T-helper 2 cell treated with Interferon-gamma antibody and Interleukin-4, amounts not matched to agents 100 ng/mL and 5 ng/mL, for 36 hours (primary cell): ENCODE results near the gene LMF1. TPM values are rescaled to one million over a fixed set of nuclear protein-coding genes. Genes with fewer than 3 reads are reported as not detected.

Source experiments
- intact Hi-C: fragments of 100-400 bp; cut with micrococcal nuclease; formaldehyde crosslinking; loops from one replicate; pipeline ENCODE4 v1.15.1; 2023
- total RNA-seq: library from RNA; stranded (reverse); gene quantifications from 2 replicates; pipeline ENCODE4 v1.2.3, GENCODE V29; 2022

The LMF1 gene
- total RNA-seq, 1 donor from 2014 or later, result 19.4 TPM

- intact Hi-C loops, result no loop called here
These were observed 56.3 kb downstream of the LMF1 start for GRCh38 chr16:914440-914839.

GRCh38 chr16:913817-914439 lies 56.9 kb downstream of the LMF1 start:
- intact Hi-C loops, result no loop called here

- intact Hi-C loops, result no loop called here
These were observed 57.8 kb downstream of the LMF1 start for GRCh38 chr16:912684-913613.

- intact Hi-C loops, result no loop called here
These were observed 58.5 kb downstream of the LMF1 start for GRCh38 chr16:912322-912683.

GRCh38 chr16:911604-912321 lies 59.0 kb downstream of the LMF1 start:
- intact Hi-C loops, result no loop called here

- intact Hi-C loops, result no loop called here
These were observed 59.7 kb downstream of the LMF1 start for GRCh38 chr16:911101-911500.

- intact Hi-C loops, result no loop called here
These were observed 60.6 kb downstream of the LMF1 start for GRCh38 chr16:910181-910580.

- intact Hi-C loops, result no loop called here
These were observed 61.3 kb downstream of the LMF1 start for GRCh38 chr16:909281-910000.

- intact Hi-C loops, result no loop called here
These were observed 62.1 kb downstream of the LMF1 start for GRCh38 chr16:908526-909155.

GRCh38 chr16:907842-908241 lies 62.9 kb downstream of the LMF1 start:
- intact Hi-C loops, result no loop called here

GRCh38 chr16:907361-907760 lies 63.4 kb downstream of the LMF1 start:
- intact Hi-C loops, result no loop called here

GRCh38 chr16:906296-906695 lies 64.5 kb downstream of the LMF1 start:
- intact Hi-C loops, result no loop called here

GRCh38 chr16:901715-902601 lies 68.8 kb downstream of the LMF1 start:
- intact Hi-C loops, result no loop called here

GRCh38 chr16:901149-901548 lies 69.6 kb downstream of the LMF1 start:
- intact Hi-C loops, result no loop called here

- intact Hi-C loops, result no loop called here
These were observed 70.6 kb downstream of the LMF1 start for GRCh38 chr16:900211-900610.

- intact Hi-C loops, result no loop called here
These were observed 71.1 kb downstream of the LMF1 start for GRCh38 chr16:899683-900060.

- intact Hi-C loops, result no loop called here
These were observed 71.8 kb downstream of the LMF1 start for GRCh38 chr16:898761-899682.

- intact Hi-C loops, result no loop called here
These were observed 72.6 kb downstream of the LMF1 start for GRCh38 chr16:898216-898615.

- intact Hi-C loops, result no loop called here
These were observed 73.1 kb downstream of the LMF1 start for GRCh38 chr16:897701-898100.
